RCC 7860 (cell line): ENCODE results near the gene ACACA.

Source experiments
- DNase-seq: peaks from one replicate; pipeline ENCODE4 v3.0.0-alpha.2; 2015; ENCODE audit warnings: low spot score
- FAIRE-seq: peaks from 2 replicates; lab custom pipeline; 2012; peaks lifted over from hg19 to GRCh38; lab: Jason Lieb, UNC

Gene ACACA

GRCh38 chr17:37142294-37142896 lies 264.2 kb downstream of the ACACA start:
- FAIRE-seq (no peak), DNase-seq (no peak)

- no peak for DNase-seq
- FAIRE-seq, result no peak
Measured at GRCh38 chr17:37138571-37139120, 268.0 kb downstream of the ACACA start.

- DNase-seq (no peak), FAIRE-seq (no peak)
Measured at GRCh38 chr17:37137906-37138514, 268.6 kb downstream of the ACACA start.

DNA sequence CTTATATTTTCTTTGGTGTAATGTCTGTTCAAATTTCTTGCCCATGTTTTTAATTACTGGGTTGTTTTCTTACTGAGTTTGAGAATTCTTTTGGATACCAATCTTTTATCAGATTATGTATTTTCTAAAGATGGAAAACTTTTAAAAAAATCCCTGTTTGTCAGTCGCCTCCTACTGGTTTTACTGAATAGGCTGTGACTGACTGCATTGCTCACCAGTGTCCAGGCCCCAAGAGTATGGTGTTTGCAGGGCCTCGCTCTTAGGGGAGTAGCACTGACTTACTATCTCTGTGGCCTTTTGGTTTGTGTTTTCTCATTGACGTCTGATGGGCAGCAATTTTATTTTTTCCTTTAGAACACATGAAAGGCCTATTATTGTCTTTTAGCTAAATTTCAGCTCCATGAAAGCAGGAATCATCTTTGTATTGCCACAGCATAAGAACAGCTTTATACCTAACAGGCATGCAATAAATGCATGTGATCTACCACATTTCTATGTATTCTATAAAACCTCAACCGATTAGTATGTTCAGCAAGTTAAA lies 269.5 kb downstream of the ACACA start:
- FAIRE-seq (no peak), DNase-seq (no peak)

DNA sequence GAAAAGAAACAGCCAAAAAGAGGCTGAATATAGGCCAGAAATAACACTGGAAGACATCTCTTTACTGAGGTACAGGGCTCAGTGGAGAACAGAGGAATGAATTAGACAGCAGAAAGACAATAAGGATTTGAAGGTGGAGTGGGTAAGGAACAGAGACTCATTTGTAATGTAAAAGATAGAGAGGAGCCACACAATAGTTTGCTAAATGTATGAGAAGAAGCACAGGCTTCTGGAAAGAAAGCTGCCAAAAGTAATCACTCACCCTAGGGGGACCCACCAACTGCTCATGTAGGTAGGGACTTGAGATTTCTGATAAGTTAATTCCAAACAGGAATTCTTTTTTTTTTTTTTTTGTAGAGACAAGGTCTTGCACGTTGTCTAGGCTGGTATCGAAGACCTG lies 271.1 kb downstream of the ACACA start:
- FAIRE-seq, result no peak

DNA sequence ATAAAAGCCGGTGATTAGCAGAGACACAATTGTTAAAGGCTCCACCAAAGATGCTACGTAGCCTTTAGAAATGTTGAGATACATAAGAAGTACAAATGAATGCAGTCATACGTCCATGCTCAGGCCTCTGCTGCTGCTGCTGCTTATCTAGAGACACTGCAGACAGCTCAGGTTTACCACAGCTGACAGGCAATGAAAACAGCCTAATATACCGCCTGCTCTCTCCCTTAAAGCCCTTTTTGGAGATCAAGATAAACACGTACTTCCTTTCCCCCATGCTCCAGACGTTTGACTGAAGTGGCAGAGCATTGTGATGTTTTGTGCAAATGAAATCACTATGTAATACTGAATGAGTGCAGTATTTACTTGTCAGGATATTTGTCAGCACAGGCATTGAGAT lies 272.6 kb downstream of the ACACA start:
- FAIRE-seq, result no peak
- no peak for DNase-seq

More for the DNA sequence above, 271.1 kb downstream of the ACACA start:
- DNase-seq, result no peak

- no peak for DNase-seq
- FAIRE-seq, result no peak
Measured at GRCh38 chr17:37133136-37133535, 273.5 kb downstream of the ACACA start.

DNA sequence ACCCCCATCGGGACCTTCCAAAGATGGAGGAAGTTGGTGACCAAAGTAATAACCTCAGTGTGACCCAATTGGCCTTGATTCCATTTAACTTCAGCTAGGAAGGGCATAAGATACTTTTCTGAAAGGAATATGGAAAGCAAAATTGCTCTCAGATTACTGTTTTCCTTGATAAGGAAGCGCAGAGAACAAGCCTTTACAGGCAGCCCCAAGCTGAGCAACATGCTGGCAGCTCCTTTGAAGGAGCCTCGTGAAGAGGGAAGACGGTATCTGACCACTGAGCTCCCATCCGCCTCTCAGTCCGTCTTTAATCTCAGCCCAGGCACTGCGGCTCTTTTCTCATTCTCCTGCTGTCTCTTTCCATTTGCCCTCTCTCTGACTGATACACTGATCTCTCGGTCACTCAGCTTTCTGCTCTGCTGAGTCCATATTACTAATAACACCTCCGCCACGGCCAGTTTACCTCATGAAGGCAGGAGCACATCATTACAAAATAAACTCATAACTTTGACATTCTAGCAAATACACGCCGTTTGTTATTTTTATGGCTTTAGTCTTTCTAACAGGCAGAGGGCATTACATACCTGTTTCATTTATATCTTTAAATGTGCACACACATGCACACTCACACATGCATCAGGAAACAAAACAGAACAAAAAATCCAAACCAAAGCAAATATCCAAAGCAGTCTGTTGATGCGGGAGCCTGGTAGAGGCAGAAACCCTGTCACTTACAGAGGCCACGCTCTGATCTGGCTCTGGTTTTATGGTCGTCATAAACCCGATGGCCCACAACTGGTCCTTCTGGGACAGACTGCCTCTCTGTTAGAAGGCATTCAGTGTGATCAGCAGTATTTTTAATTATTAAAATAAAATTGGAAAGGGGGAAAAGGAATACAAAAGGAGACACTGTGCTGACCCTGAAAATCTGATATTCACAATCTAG lies 274.7 kb downstream of the ACACA start:
- FAIRE-seq (no peak), DNase-seq (no peak)

DNA sequence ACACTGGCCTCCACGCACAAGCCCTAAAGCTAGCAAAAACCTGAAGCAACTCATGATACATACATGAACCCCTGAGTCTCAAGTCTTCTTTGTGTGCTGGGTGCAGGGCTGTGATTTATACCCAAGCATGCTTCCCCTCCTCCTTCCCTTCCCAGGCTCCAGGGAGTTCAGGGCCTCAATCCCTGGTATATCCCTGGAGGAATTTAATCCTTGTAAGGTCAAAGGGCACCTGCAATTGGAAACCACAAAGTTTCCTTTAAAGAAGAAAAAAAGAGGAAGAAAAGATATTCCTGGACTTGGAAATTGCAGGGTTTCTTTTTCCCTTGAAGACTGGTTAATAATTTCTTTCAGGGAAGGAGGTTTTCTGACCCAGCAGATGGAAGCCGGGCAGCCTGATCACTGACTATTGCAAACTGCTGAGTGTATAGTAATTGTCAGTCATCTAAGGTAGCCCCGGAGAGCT lies 275.6 kb downstream of the ACACA start:
- peak; percentile 46 for DNase-seq
- FAIRE-seq, result no peak

DNA sequence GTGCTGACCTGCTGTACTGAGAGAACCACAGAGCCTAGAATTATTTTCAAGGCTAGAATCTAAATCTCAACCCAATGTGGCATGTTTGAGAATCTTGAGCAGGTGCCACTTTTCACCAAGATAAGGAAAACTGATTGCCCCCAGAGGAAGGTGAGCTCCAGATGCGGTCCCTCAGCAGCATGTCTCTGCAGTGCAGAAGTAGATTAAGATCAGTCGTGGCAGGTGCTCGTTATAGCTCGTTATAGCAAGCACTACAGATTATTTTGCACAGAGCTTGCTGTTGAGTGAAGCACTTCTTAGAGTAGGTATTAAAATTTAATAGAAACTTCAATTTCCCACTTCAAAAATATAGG lies 281.8 kb downstream of the ACACA start:
- DNase-seq, result no peak
- no peak for FAIRE-seq

GRCh38 chr17:37123941-37124820 lies 282.5 kb downstream of the ACACA start:
- DNase-seq (no peak), FAIRE-seq (no peak)

DNA sequence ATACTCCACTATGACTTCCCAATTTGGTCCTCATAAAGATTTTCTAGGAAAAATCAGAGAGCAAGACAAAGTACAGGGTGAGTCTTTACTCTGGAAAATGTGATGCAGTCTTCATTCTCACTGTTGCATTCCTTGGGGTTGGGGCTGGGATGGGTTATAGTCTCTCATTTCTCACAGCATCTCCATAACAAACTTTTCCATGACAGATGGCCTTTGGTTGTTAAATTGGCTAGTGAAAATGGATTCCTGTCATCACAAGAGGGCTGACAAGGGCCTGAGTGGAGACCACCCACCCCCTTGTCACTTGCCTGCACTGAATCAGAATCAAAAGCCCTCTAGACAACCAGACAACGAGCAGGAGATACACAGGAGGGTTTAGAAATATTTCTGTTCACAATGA lies 283.2 kb downstream of the ACACA start:
- no peak for FAIRE-seq
- DNase-seq, result no peak

GRCh38 chr17:37121616-37122015 lies 285.0 kb downstream of the ACACA start:
- FAIRE-seq, result no peak
- DNase-seq, result no peak

DNA sequence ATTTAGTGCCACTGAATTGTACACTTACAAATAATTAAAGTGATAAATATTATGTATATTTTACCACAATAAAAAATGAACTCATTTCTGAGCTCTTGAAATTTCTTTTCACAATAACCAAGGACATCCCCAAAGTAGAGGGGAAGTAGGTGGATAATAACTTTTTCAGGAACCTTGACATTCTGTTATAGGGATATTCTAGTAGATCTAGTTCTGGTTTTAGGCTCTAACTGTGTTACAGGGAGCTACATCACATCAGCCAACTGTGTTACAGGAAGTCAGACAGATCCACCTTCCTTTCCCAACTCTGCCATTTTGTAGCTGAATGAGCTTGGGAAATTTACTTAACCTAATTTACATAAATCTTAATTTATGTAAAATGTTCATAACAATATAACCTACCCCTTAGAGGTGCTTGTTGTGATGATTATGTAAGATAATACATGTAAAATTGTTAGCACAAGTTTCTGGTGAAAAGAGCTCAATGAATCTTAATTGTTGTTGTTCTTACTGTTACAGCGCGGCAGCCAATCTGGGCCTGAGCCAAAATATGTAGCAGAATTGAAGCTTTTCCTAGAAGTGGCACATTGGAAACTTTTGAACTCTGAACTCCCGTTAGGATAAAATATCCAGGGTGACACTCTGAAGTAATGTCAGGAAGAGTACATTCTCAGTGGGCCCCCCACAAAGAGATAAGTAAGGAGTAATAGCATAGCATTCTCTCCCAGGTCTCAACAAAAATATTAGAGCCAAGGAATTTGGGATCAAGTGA lies 288.1 kb downstream of the ACACA start:
- no peak for DNase-seq
- no peak for FAIRE-seq

- no peak for FAIRE-seq
- DNase-seq, result no peak
Measured at GRCh38 chr17:37117373-37118142, 289.1 kb downstream of the ACACA start.

GRCh38 chr17:37116671-37117185 lies 289.9 kb downstream of the ACACA start:
- no peak for DNase-seq
- no peak for FAIRE-seq

DNA sequence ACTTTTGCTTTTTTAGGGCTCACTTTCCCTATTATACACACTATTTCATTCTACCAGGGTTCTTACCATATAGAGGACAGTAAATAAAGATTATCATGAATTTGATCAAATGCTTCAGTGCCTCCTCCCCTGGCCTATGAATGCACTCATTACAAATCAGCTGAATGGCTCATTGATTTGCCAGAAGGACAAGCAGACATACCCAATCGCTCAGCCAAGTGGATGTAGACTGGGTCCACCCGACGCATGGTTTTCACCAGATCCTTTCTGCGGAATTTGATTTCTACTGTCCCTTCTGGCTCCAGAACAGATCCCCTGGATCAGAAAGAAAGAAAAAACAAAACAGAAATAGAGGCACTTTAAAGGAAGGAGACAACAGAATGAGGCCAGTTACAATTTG lies 295.3 kb downstream of the ACACA start:
- FAIRE-seq, result no peak
- DNase-seq, result no peak

DNA sequence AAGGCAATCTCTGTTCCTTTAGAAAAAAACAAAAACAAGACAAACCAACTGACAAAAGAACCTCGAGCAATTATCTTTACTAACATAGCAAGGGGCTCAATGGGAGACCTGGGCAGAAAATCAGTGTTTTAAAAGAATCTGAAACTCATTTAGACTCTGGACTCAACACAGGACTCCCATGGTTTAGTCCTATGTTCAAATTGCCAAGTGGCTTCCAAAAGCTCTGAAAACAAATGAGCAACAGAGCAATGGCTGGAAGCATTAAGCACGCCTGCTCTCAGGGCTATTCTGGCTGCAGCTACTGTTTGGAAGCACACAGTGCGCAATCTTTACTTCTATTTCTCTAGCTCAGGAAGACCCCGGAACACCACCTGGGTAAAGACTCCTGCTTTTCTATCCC lies 295.9 kb downstream of the ACACA start:
- DNase-seq (no peak), FAIRE-seq (no peak)
